HG03135 (cell line): ENCODE measurements around the gene TMF1.

Source experiments
- ATAC-seq: cut with Tn5 transposase; IDR thresholded peaks from one replicate; pipeline ENCODE4 v1.9.1; 2021; ENCODE audit warnings: mild to moderate bottlenecking, moderate library complexity; ENCODE audit not compliant: unreplicated experiment

TMF1 gene

GRCh38 chr3:69014022-69014580 lies 38.0 kb downstream of the TMF1 start:
- ATAC-seq, result no peak

GRCh38 chr3:69013253-69014021 lies 38.7 kb downstream of the TMF1 start, which contains the start of gene EOGT:
TSS of gene EOGT (minus strand) at chr3:69013684. CDS start at chr3:69009846, 3,838 bp downstream.
- peak; percentile 71 for ATAC-seq

GRCh38 chr3:69012800-69013252 lies 39.3 kb downstream of the TMF1 start:
- ATAC-seq, result peak; percentile 48

GRCh38 chr3:69012100-69012799 lies 39.9 kb downstream of the TMF1 start:
- no peak for ATAC-seq

- ATAC-seq, result no peak
Measured at GRCh38 chr3:69011096-69011730, 40.9 kb downstream of the TMF1 start.

GRCh38 chr3:69009559-69010410 lies 42.3 kb downstream of the TMF1 start:
- no peak for ATAC-seq

GRCh38 chr3:69008980-69009379 lies 43.2 kb downstream of the TMF1 start:
- no peak for ATAC-seq

- ATAC-seq, result no peak
Measured at GRCh38 chr3:69005791-69006482, 46.2 kb downstream of the TMF1 start.

GRCh38 chr3:69005071-69005790 lies 46.9 kb downstream of the TMF1 start:
- ATAC-seq, result no peak

GRCh38 chr3:69004138-69004537 lies 48.0 kb downstream of the TMF1 start:
- no peak for ATAC-seq

- no peak for ATAC-seq
Measured at GRCh38 chr3:68999605-69000004, 52.5 kb downstream of the TMF1 start.

GRCh38 chr3:68999158-68999557 lies 53.0 kb downstream of the TMF1 start:
- no peak for ATAC-seq

- ATAC-seq, result no peak
Measured at GRCh38 chr3:68997887-68998286, 54.2 kb downstream of the TMF1 start.

GRCh38 chr3:68996356-68996995 lies 55.7 kb downstream of the TMF1 start:
- no peak for ATAC-seq

GRCh38 chr3:68988740-68989139 lies 63.4 kb downstream of the TMF1 start:
- ATAC-seq, result no peak

- ATAC-seq, result no peak
Measured at GRCh38 chr3:68987322-68987721, 64.8 kb downstream of the TMF1 start.

- no peak for ATAC-seq
Measured at GRCh38 chr3:68986496-68987208, 65.5 kb downstream of the TMF1 start.

GRCh38 chr3:68985146-68985790 lies 66.9 kb downstream of the TMF1 start:
- no peak for ATAC-seq
